Measurements from ENCODE around the gene PUSL1.
"Not testable (repeated sequence)": the region's sequence is repeated elsewhere in the genome, so short reads cannot be mapped to it uniquely, and the experiment has no call there.

Gene PUSL1

GRCh38 chr1:1312450-1313314 lies 4.3 kb downstream of the PUSL1 start:
- TF ChIP-seq CTCF (IDR thresholded peaks at IDR 0.05; ENCODE audit: low read depth, low read length) = no peak
- no peak overlapping the region for H3K4me3 ChIP-seq (ENCODE audit: low read depth, low read length)

- H3K4me3 ChIP-seq (ENCODE audit: low read depth, low read length) = no peak overlapping the region
- TF ChIP-seq CTCF (IDR thresholded peaks at IDR 0.05; ENCODE audit: low read depth, low read length) = no peak
These were observed 5.3 kb downstream of the PUSL1 start for GRCh38 chr1:1313500-1314236.

GRCh38 chr1:1314237-1314586 lies 5.8 kb downstream of the PUSL1 start:
- no peak for TF ChIP-seq CTCF (IDR thresholded peaks at IDR 0.05; ENCODE audit: low read depth, low read length)

GRCh38 chr1:1314678-1315335 lies 6.4 kb downstream of the PUSL1 start:
- H3K4me3 ChIP-seq (ENCODE audit: low read depth, low read length) = no peak overlapping the region
- no peak for TF ChIP-seq CTCF (IDR thresholded peaks at IDR 0.05; ENCODE audit: low read depth, low read length)

More at GRCh38 chr1:1314237-1314586, 5.8 kb downstream of the PUSL1 start:
- H3K4me3 ChIP-seq (ENCODE audit: low read depth, low read length) = no peak overlapping the region

GRCh38 chr1:1315435-1315954 lies 7.1 kb downstream of the PUSL1 start:
- no peak for TF ChIP-seq CTCF (IDR thresholded peaks at IDR 0.05; ENCODE audit: low read depth, low read length)
- H3K4me3 ChIP-seq (ENCODE audit: low read depth, low read length) = no peak overlapping the region

- H3K4me3 ChIP-seq (ENCODE audit: low read depth, low read length) = not testable (repeated sequence)
These were observed 7.8 kb downstream of the PUSL1 start for GRCh38 chr1:1316199-1316598.

GRCh38 chr1:1317420-1317819 lies 9.0 kb downstream of the PUSL1 start:
- no peak for TF ChIP-seq CTCF (IDR thresholded peaks at IDR 0.05; ENCODE audit: low read depth, low read length)
- H3K4me3 ChIP-seq (ENCODE audit: low read depth, low read length) = no peak overlapping the region
